GM23338 (cell line): ENCODE measurements around the gene RPS14. TPM values are rescaled to one million over a fixed set of nuclear protein-coding genes. Genes with fewer than 3 reads are reported as not detected.

Experiments used
- ATAC-seq: fragments of 200-7000 bp; cut with Tn5 transposase; 3 replicates; pipeline ENCODE4 v1.9.1; 2020
- DNase-seq: peaks from one replicate; pipeline ENCODE4 v3.0.0-alpha.2; 2015; ENCODE audit warnings: low spot score
- H2AFZ ChIP-seq: fragments of 200-600 bp; sonication (generic); 2 replicates; pipeline ENCODE4 v1.8.0; 2016; ENCODE audit warnings: antibody characterized with exemption, mild to moderate bottlenecking, moderate library complexity
- H3F3A ChIP-seq: fragments of 200-600 bp; sonication (generic); replicated peaks from 2 replicates; pipeline ENCODE4 v1.8.0; 2017; ENCODE audit warnings: antibody characterized with exemption, mixed run types, low read depth
- H3K27ac ChIP-seq: fragments of 200-600 bp; sonication (generic); 2 replicates; pipeline ENCODE4 v1.6.1; 2016; ENCODE audit warnings: low read depth
- H3K27me3 ChIP-seq: fragments of 200-600 bp; sonication (generic); 2 replicates; pipeline ENCODE4 v1.8.0; 2016; ENCODE audit warnings: mild to moderate bottlenecking, mixed run types, moderate library complexity; ENCODE audit not compliant: insufficient read depth
- H3K36me3 ChIP-seq: fragments of 200-600 bp; sonication (generic); 2 replicates; pipeline ENCODE4 v1.8.0; 2016; ENCODE audit warnings: mild to moderate bottlenecking; ENCODE audit not compliant: insufficient read depth
- H3K4me1 ChIP-seq: fragments of 200-600 bp; sonication (generic); 2 replicates; pipeline ENCODE4 v1.8.0; 2016; ENCODE audit warnings: mild to moderate bottlenecking, moderate library complexity; ENCODE audit not compliant: insufficient read depth
- H3K4me2 ChIP-seq: fragments of 200-600 bp; sonication (generic); 2 replicates; pipeline ENCODE4 v1.7.1; 2017; ENCODE audit warnings: mixed run types
- H3K4me3 ChIP-seq: fragments of 200-600 bp; sonication (generic); 2 replicates; pipeline ENCODE4 v1.6.1; 2016; ENCODE audit warnings: mixed run types
- H3K79me2 ChIP-seq: fragments of 200-600 bp; sonication (generic); replicated peaks from 2 replicates; pipeline ENCODE4 v1.8.0; 2017; ENCODE audit warnings: mild to moderate bottlenecking; ENCODE audit not compliant: insufficient read depth
- H3K9me2 ChIP-seq: fragments of 200-600 bp; sonication (generic); 2 replicates; pipeline ENCODE4 v1.8.0; 2017; ENCODE audit not compliant: insufficient read depth
- H4K20me1 ChIP-seq: fragments of 200-600 bp; sonication (generic); replicated peaks from 2 replicates; pipeline ENCODE4 v1.8.0; 2017; ENCODE audit warnings: mild to moderate bottlenecking; ENCODE audit not compliant: insufficient read depth
- H3K27ac Mint-ChIP-seq: 2 replicates; pipeline ENCODE4 v1.8.0; 2020; ENCODE audit warnings: inconsistent platforms, mild to moderate bottlenecking, moderate library complexity, mixed read lengths
- H3K27me3 Mint-ChIP-seq: 3 replicates; pipeline ENCODE4 v1.8.0; 2022; ENCODE audit warnings: low read depth, mild to moderate bottlenecking, moderate library complexity, mixed read lengths, inconsistent platforms; ENCODE audit not compliant: insufficient read depth, poor library complexity
- H3K36me3 Mint-ChIP-seq: 3 replicates; pipeline ENCODE4 v1.8.0; 2021; ENCODE audit warnings: low read depth, mild to moderate bottlenecking, inconsistent platforms, moderate library complexity, mixed read lengths
- H3K4me1 Mint-ChIP-seq: 3 replicates; pipeline ENCODE4 v1.8.0; 2020; ENCODE audit warnings: mild to moderate bottlenecking, inconsistent platforms, mixed read lengths
- H3K4me3 Mint-ChIP-seq: 3 replicates; pipeline ENCODE4 v1.8.0; 2021; ENCODE audit warnings: moderate library complexity, mild to moderate bottlenecking, inconsistent platforms, mixed read lengths
- H3K9me3 Mint-ChIP-seq: 3 replicates; pipeline ENCODE4 v1.8.0; 2020; ENCODE audit warnings: moderate library complexity, mild to moderate bottlenecking, inconsistent platforms, mixed read lengths
- CREB1 ChIP-seq: fragments of 250-450 bp; sonication (Bioruptor Pico); IDR thresholded peaks from 2 replicates; pipeline ENCODE4 v1.5.0; 2020; ENCODE audit warnings: low read depth, mild to moderate bottlenecking, moderate library complexity
- CTCF ChIP-seq, 2 experiments: fragments of 200-600 bp in 1 of 2; sonication (generic) in 1 of 2; conservative IDR thresholded peaks; 2 replicates each; pipeline versions ENCODE4 v1.5.1 to v1.6.1; 2016 to 2017; ENCODE audit warnings: antibody characterized with exemption in 2 of 2, low read depth in 2 of 2, mild to moderate bottlenecking in 2 of 2, moderate library complexity in 1 of 2
- ETS1 ChIP-seq: IDR thresholded peaks from 2 replicates; pipeline ENCODE4 v1.6.1; 2016; ENCODE audit warnings: antibody characterized with exemption
- EZH2 ChIP-seq: fragments of 200-600 bp; sonication (generic); IDR thresholded peaks from one replicate; pipeline ENCODE4 v1.8.0; 2017; ENCODE audit warnings: antibody characterized with exemption, mild to moderate bottlenecking, low read depth; ENCODE audit not compliant: unreplicated experiment
- EZH2phosphoT487 ChIP-seq: fragments of 200-600 bp; sonication (generic); IDR thresholded peaks from one replicate; pipeline ENCODE4 v1.8.1; 2018; ENCODE audit warnings: antibody characterized with exemption; ENCODE audit not compliant: unreplicated experiment
- JUNB ChIP-seq: IDR thresholded peaks from one replicate; pipeline ENCODE4 v1.6.1; 2016; ENCODE audit warnings: antibody characterized with exemption; ENCODE audit not compliant: unreplicated experiment
- NANOG ChIP-seq: IDR thresholded peaks from 2 replicates; pipeline ENCODE4 v1.6.1; 2016; ENCODE audit warnings: antibody characterized with exemption, borderline replicate concordance
- POLR2AphosphoS5 ChIP-seq: IDR thresholded peaks from 2 replicates; pipeline ENCODE4 v1.6.1; 2016; ENCODE audit warnings: antibody characterized with exemption, low read depth
- STAT1 ChIP-seq: IDR thresholded peaks from one replicate; pipeline ENCODE4 v1.6.1; 2016; ENCODE audit warnings: antibody characterized with exemption; ENCODE audit not compliant: unreplicated experiment
- ZNF114 ChIP-seq: fragments of 250-450 bp; sonication (Bioruptor Pico); IDR thresholded peaks from 2 replicates; pipeline ENCODE4 v1.5.0; 2020; ENCODE audit warnings: mild to moderate bottlenecking, moderate library complexity
- ZNF331 ChIP-seq: fragments of 250-450 bp; sonication (Bioruptor Pico); IDR thresholded peaks from 2 replicates; pipeline ENCODE4 v1.5.0; 2020; ENCODE audit warnings: low read depth, mild to moderate bottlenecking, moderate library complexity
- ZNF462 ChIP-seq: fragments of 250-450 bp; sonication (Bioruptor Pico); IDR thresholded peaks from 2 replicates; pipeline ENCODE4 v1.5.0; 2020; ENCODE audit warnings: mild to moderate bottlenecking, moderate library complexity
- polyA plus RNA-seq: library from polyadenylated mRNA; unstranded; fragments of >200 nt; fragmentation: Nextera tagmentation; extraction: Ambion mirVana; gene quantifications from 2 replicates; pipeline ENCODE4 v1.2.1, GENCODE V29; 2016
- total RNA-seq: library from RNA; depleted of rRNA; stranded (reverse); fragments of >200 nt; shearing (Covaris generic); gene quantifications from 2 replicates; pipeline ENCODE4 v1.2.3, GENCODE V29; 2014
- TF ChIP-seq, protein P1 (sequence below): IDR thresholded peaks from one replicate; pipeline ENCODE4 v1.6.1; 2018; ENCODE audit warnings: antibody characterized with exemption; ENCODE audit not compliant: unreplicated experiment

Gene RPS14
- total and polyA plus RNA-seq, 2 experiments from 2014 or later, result 1,443 to 2,790 TPM

DNA sequence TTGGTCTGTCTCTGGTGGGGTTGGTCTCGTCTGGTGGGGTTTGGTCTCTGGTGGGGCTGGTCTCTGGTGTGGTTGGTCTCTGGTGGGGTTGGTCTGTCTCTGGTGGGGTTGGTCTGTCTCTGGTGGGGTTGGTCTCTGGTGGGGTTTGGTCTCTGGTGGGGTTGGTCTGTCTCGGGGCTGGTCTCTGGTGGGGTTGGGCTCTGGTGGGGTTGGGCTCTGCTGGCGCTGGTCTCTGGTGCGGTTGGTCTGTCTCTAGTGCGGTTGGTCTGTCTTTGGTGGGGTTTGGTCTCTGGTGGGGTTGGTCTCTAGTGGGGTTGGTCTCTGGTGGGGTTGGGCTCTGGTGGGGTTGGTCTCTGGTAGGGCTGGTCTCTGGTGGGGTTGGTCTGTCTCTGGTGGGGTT lies 20.6 kb downstream of the RPS14 start:
- no peaks in the 10 kb centered on the region for H3K9me2 ChIP-seq
- no peak overlapping the region for H3K4me2 ChIP-seq
- H3K36me3 Mint-ChIP-seq, result no peaks in the 10 kb centered on the region; the same call in 2 of the 3 replicates
- no peak overlapping the region for H3K4me3 Mint-ChIP-seq
- H3K27me3 Mint-ChIP-seq, result peaks cover 10% of the 10 kb centered on the region
- H3K36me3 ChIP-seq, result no peaks in the 10 kb centered on the region
- H3K27me3 ChIP-seq, result no peaks in the 10 kb centered on the region
- no peak overlapping the region for H3K27ac Mint-ChIP-seq
- no peak overlapping the region for H2AFZ ChIP-seq
- H3K9me3 Mint-ChIP-seq, result no peaks in the 10 kb centered on the region
- no peak overlapping the region for H3K27ac ChIP-seq
- ATAC-seq (no peak), DNase-seq (no peak)
- H3K79me2 ChIP-seq, result no peaks in the 10 kb centered on the region
- no peak overlapping the region for H3K4me3 ChIP-seq
- no peaks in the 10 kb centered on the region for H3K4me1 ChIP-seq
- no peak for TF ChIP-seq CREB1 (CRISPR knock-in tag)
- no peak for TF ChIP-seq CTCF (conservative IDR thresholded peaks at IDR 0.05; ENCODE audit: low read depth in 2 of 2)
- no peak for TF ChIP-seq ZNF462 (CRISPR knock-in tag)
- no peak for TF ChIP-seq EZH2phosphoT487
- TF ChIP-seq JUNB, result no peak
- TF ChIP-seq ZNF114 (CRISPR knock-in tag), result no peak
- TF ChIP-seq EZH2, result no peak
- TF ChIP-seq ZNF331 (CRISPR knock-in tag), result no peak
- TF ChIP-seq, protein P1, sequence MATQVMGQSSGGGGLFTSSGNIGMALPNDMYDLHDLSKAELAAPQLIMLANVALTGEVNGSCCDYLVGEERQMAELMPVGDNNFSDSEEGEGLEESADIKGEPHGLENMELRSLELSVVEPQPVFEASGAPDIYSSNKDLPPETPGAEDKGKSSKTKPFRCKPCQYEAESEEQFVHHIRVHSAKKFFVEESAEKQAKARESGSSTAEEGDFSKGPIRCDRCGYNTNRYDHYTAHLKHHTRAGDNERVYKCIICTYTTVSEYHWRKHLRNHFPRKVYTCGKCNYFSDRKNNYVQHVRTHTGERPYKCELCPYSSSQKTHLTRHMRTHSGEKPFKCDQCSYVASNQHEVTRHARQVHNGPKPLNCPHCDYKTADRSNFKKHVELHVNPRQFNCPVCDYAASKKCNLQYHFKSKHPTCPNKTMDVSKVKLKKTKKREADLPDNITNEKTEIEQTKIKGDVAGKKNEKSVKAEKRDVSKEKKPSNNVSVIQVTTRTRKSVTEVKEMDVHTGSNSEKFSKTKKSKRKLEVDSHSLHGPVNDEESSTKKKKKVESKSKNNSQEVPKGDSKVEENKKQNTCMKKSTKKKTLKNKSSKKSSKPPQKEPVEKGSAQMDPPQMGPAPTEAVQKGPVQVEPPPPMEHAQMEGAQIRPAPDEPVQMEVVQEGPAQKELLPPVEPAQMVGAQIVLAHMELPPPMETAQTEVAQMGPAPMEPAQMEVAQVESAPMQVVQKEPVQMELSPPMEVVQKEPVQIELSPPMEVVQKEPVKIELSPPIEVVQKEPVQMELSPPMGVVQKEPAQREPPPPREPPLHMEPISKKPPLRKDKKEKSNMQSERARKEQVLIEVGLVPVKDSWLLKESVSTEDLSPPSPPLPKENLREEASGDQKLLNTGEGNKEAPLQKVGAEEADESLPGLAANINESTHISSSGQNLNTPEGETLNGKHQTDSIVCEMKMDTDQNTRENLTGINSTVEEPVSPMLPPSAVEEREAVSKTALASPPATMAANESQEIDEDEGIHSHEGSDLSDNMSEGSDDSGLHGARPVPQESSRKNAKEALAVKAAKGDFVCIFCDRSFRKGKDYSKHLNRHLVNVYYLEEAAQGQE, result no peak
- no peak for TF ChIP-seq STAT1
- TF ChIP-seq ETS1, result no peak
- no peak for TF ChIP-seq NANOG
- TF ChIP-seq POLR2AphosphoS5, result no peak
- H3F3A ChIP-seq, result no peaks in the 10 kb centered on the region
- no peaks in the 10 kb centered on the region for H3K4me1 Mint-ChIP-seq
- H4K20me1 ChIP-seq, result no peaks in the 10 kb centered on the region
